IMR-90 (cell line): ENCODE measurements around the gene PXYLP1. TPM values are rescaled to one million over a fixed set of nuclear protein-coding genes. Genes with fewer than 3 reads are reported as not detected.
A peak's percentile ranks its signal among the peaks of the same experiment; 100 is the strongest.
"Not testable (repeated sequence)": the region's sequence is repeated elsewhere in the genome, so short reads cannot be mapped to it uniquely, and the experiment has no call there.

Source experiments
- ATAC-seq: fragments of 200-7000 bp; cut with Tn5 transposase; 2 replicates; pipeline ENCODE4 v1.9.1; 2020; ENCODE audit warnings: low read depth, mild to moderate bottlenecking, moderate library complexity
- BruUV-seq: library from RNA; stranded (reverse); fragments of 400-500 nt; replicated peaks from 2 replicates; lab custom pipeline; 2021; lab: Mats Ljungman, UMichigan
- CTCF ChIA-PET: fragments of 300-600 bp; formaldehyde crosslinking; extraction: SDS; loops from one replicate; lab custom pipeline; 2021; ENCODE audit warnings: antibody characterized with exemption; lab: Yijun Ruan, JAX
- POLR2A ChIA-PET: fragments of 300-600 bp; sonication (Branson Sonifier 250); formaldehyde crosslinking; loops from one replicate; lab custom pipeline; 2022; ENCODE audit warnings: antibody characterized with exemption; ENCODE audit not compliant: unreplicated experiment; lab: Charles Lee
- DNase-seq: peaks from one replicate; pipeline ENCODE4 v3.0.0; 2013
- H2AFZ ChIP-seq: replicated peaks from 2 replicates; pipeline ENCODE3; 2013; ENCODE audit warnings: low read length, mild to moderate bottlenecking; ENCODE audit not compliant: poor library complexity
- H2AK5ac ChIP-seq: 2 replicates; pipeline ENCODE4 v1.6.1; 2013; ENCODE audit warnings: low read depth, low read length, inconsistent platforms
- H2AK9ac ChIP-seq: replicated peaks from 2 replicates; pipeline ENCODE3; 2013; ENCODE audit warnings: mild to moderate bottlenecking, low read depth, low read length, moderate library complexity; ENCODE audit not compliant: poor library complexity
- H2BK120ac ChIP-seq: 2 replicates; pipeline ENCODE4 v1.6.1; 2013; ENCODE audit warnings: low read depth, low read length, inconsistent platforms
- H2BK15ac ChIP-seq: 3 replicates; pipeline ENCODE4 v1.6.1; 2013; ENCODE audit warnings: low read depth, low read length, inconsistent platforms
- H2BK20ac ChIP-seq: 2 replicates; pipeline ENCODE4 v1.6.1; 2013; ENCODE audit warnings: low read depth, mild to moderate bottlenecking, inconsistent platforms, low read length, moderate library complexity
- H2BK5ac ChIP-seq: 2 replicates; pipeline ENCODE4 v1.6.1; 2013; ENCODE audit warnings: mild to moderate bottlenecking, low read depth, low read length, inconsistent platforms; ENCODE audit not compliant: poor library complexity, severe bottlenecking
- H3K14ac ChIP-seq: replicated peaks from 2 replicates; pipeline ENCODE4 v1.6.1; 2013; ENCODE audit warnings: low read depth, low read length, inconsistent platforms
- H3K18ac ChIP-seq: 2 replicates; pipeline ENCODE4 v1.6.1; 2013; ENCODE audit warnings: low read depth, low read length, control low read depth
- H3K23ac ChIP-seq: 2 replicates; pipeline ENCODE4 v1.6.1; 2013; ENCODE audit warnings: low read depth, low read length, inconsistent platforms
- H3K27ac ChIP-seq: 2 replicates; pipeline ENCODE4 v1.5.1; 2013; ENCODE audit warnings: mild to moderate bottlenecking, control low read depth, low read length; ENCODE audit not compliant: insufficient read depth
- H3K27me3 ChIP-seq: 2 replicates; pipeline ENCODE4 v1.6.1; 2013; ENCODE audit warnings: low read length; ENCODE audit not compliant: control insufficient read depth, insufficient read depth
- H3K36me3 ChIP-seq: 2 replicates; pipeline ENCODE4 v1.6.1; 2013; ENCODE audit warnings: low read length, mixed read lengths; ENCODE audit not compliant: control insufficient read depth, insufficient read depth
- H3K4ac ChIP-seq: 2 replicates; pipeline ENCODE4 v1.6.1; 2013; ENCODE audit warnings: low read depth, low read length, inconsistent platforms
- H3K4me1 ChIP-seq: 2 replicates; pipeline ENCODE4 v1.6.1; 2013; ENCODE audit warnings: low read length, mixed read lengths; ENCODE audit not compliant: control insufficient read depth, insufficient read depth
- H3K4me2 ChIP-seq: 2 replicates; pipeline ENCODE4 v1.6.1; 2013; ENCODE audit warnings: low read depth, mild to moderate bottlenecking, control low read depth, low read length, moderate library complexity
- H3K4me3 ChIP-seq: 2 replicates; pipeline ENCODE4 v1.5.1; 2013; ENCODE audit warnings: low read depth, mild to moderate bottlenecking, control low read depth, low read length, moderate library complexity; ENCODE audit not compliant: insufficient read depth
- H3K56ac ChIP-seq: 2 replicates; pipeline ENCODE4 v1.6.1; 2013; ENCODE audit warnings: low read length, inconsistent platforms; ENCODE audit not compliant: insufficient read depth; ENCODE audit errors: extremely low read depth
- H3K79me1 ChIP-seq, 2 experiments: 2 replicates each; pipeline ENCODE4 v1.6.1; 2013; ENCODE audit warnings: low read length in 2 of 2, inconsistent platforms in 1 of 2, low read depth in 1 of 2
- H3K9ac ChIP-seq: 2 replicates; pipeline ENCODE4 v1.6.1; 2013; ENCODE audit warnings: low read depth, low read length, control low read depth
- H3K9me1 ChIP-seq: 2 replicates; pipeline ENCODE4 v1.6.1; 2013; ENCODE audit warnings: low read length, inconsistent platforms; ENCODE audit not compliant: insufficient read depth
- H3K9me3 ChIP-seq: 2 replicates; pipeline ENCODE4 v1.6.1; 2013; ENCODE audit warnings: low read length; ENCODE audit not compliant: control insufficient read depth, insufficient read depth
- H4K20me1 ChIP-seq: 2 replicates; pipeline ENCODE4 v1.6.1; 2013; ENCODE audit warnings: low read length, inconsistent platforms; ENCODE audit not compliant: insufficient read depth
- H4K5ac ChIP-seq: 2 replicates; pipeline ENCODE4 v1.6.1; 2013; ENCODE audit warnings: mild to moderate bottlenecking, low read depth, low read length, control low read depth
- H4K8ac ChIP-seq, 2 experiments: 2 replicates each; pipeline ENCODE4 v1.6.1; 2013; ENCODE audit warnings: low read depth in 2 of 2, low read length in 2 of 2, control low read depth in 1 of 2, inconsistent platforms in 1 of 2
- H4K91ac ChIP-seq: 2 replicates; pipeline ENCODE4 v1.6.1; 2013; ENCODE audit warnings: low read depth, low read length, inconsistent platforms; ENCODE audit not compliant: insufficient read depth
- FOS ChIP-seq: fragments of 150-350 bp; IDR thresholded peaks from 2 replicates; pipeline ENCODE4 v1.6.1; 2016; ENCODE audit warnings: low read depth, low read length
- MAFK ChIP-seq: IDR thresholded peaks from 2 replicates; pipeline ENCODE4 v1.6.1; 2012; ENCODE audit warnings: low read depth, low read length, improper control_type of control experiment
- RAD21 ChIP-seq: IDR thresholded peaks from 2 replicates; pipeline ENCODE4 v1.6.1; 2012; ENCODE audit warnings: low read length, improper control_type of control experiment
- WGBS, 2 experiments: methylation state at CpG; one replicate each; pipeline versions ENCODE4 v1.1.5 to v1.1.7; 2013; ENCODE audit warnings: missing lambda C conversion rate in 2 of 2; ENCODE audit not compliant: insufficient read length in 1 of 2; ENCODE audit errors: extremely low coverage in 2 of 2; 5-methylcytosine and 5-hydroxymethylcytosine counted together
- dilution Hi-C: fragments of 300-500 bp; cut with HindIII; formaldehyde crosslinking; loops from one replicate; pipeline ENCODE4 v1.14.3; 2018; ENCODE audit warnings: low sequenced_read_pairs; ENCODE audit not compliant: unreplicated experiment
- in situ Hi-C: fragments of 300-500 bp; cut with MboI; formaldehyde crosslinking; loops from 3 replicates; pipeline ENCODE4 v1.14.3; 2019; ENCODE audit warnings: low sequenced_read_pairs, inconsistent platforms, mixed read lengths
- intact Hi-C: fragments of 100-400 bp; cut with micrococcal nuclease; formaldehyde crosslinking; loops from 2 replicates; pipeline ENCODE4 v1.10.0; 2022
- polyA plus RNA-seq, 3 experiments: library from polyadenylated mRNA; depleted of rRNA; stranded (reverse); fragments of >200 nt; gene quantifications; 2 replicates each; pipeline ENCODE4 v1.2.3, GENCODE V29; 2012; ENCODE audit warnings: low replicate concordance in 1 of 3
- total RNA-seq: library from RNA; depleted of rRNA; stranded (reverse); fragments of >200 nt; gene quantifications from 2 replicates; pipeline ENCODE4 v1.2.3, GENCODE V29; 2012

PXYLP1 gene
- total and polyA plus RNA-seq, 2 of the 4 experiments (the other 2 are of a cell fraction) = 11.7 to 15.6 TPM

DNA sequence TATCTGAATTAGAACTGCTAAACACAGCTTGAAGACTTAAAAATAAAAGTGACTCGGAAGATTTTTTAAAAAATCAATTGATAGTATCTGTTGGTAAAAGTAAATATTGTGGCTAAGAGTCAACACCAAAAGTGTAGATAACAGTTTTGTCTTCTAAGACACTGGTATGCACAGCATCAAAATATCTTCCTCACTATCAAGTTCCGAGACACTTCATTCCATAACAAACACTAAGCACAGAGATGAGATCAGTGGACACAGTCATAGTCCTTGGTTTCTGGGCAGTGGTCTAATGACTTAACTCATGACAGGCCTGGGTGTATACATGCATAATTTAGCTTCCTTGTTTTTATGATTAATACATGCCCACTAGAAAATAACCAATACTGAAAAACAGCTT lies 63.2 kb downstream of the PXYLP1 start:
- in situ Hi-C loops (no loop called here), dilution Hi-C loops (no loop called here), intact Hi-C loops (no loop called here)
- Histone ChIP-seq H3K4me1 (peaks cover 2% of the 10 kb centered on the region; the same call in 1 of the 2 replicates), H2AK5ac (no peak overlapping the region), H3K36me3 (peaks cover 8% of the 10 kb centered on the region; the same call in 1 of the 2 replicates), H4K91ac (no peak overlapping the region), H4K5ac (no peak overlapping the region), H3K14ac (no peak overlapping the region), H3K27ac (no peak overlapping the region), H3K9me1 (peaks cover 4% of the 10 kb centered on the region; the same call in 1 of the 2 replicates), H3K4me2 (peak overlapping the region; percentile 11), H2BK5ac (no peak overlapping the region), H3K27me3 (no peaks in the 10 kb centered on the region), H4K8ac (no peak overlapping the region; a peak in 1 of 4 replicates), H3K4me3 (no peak overlapping the region), H4K20me1 (no peaks in the 10 kb centered on the region), H3K79me1 (no peaks in the 10 kb centered on the region), H2BK120ac (no peak overlapping the region), H3K4ac (no peak overlapping the region), H2AK9ac (no peak overlapping the region), H3K9ac (no peak overlapping the region), H3K23ac (no peak overlapping the region), H3K18ac (no peak overlapping the region), H2BK20ac (no peak overlapping the region), H3K9me3 (no peaks in the 10 kb centered on the region), H2BK15ac (no peak overlapping the region), H3K56ac (no peak overlapping the region), H2AFZ (no peak overlapping the region)
- BruUV-seq = no TSS peak
- WGBS, 2 experiments = no CpG with 5 or more reads among the region's 2 CpGs
- ATAC-seq = peak; percentile 98
- CTCF ChIA-PET = interaction anchor here (0.6 to 1.3 kb wide), 2 partner anchors 11 to 63 kb away, joined by 6 to 7 read pairs; partner anchors contain the start of gene PXYLP1
- POLR2A ChIA-PET = no interaction called here
- no peak for TF ChIP-seq RAD21
- TF ChIP-seq MAFK = no peak
- TF ChIP-seq FOS = peak; percentile 45; the same call in 1 of the 2 replicates
- DNase-seq = peak; percentile 88

DNA sequence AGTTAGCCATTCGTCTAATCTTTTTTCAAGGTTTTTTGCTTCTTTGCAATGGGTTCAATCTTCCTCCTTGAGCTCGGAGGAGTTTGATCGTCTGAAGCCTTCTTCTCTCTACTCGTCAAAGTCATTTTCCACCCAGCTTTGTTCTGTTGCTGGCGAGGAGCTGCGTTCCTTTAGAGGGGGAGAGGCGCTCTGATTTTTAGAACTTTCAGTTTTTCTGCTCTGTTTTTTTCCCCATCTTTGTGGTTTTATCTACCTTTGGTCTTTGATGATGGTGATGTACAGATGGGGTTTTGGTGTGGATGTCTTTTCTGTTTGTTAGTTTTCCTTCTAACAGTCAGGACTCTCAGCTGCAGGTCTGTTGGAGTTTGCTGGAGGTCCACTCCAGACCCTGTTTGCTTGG lies 68.8 kb downstream of the PXYLP1 start:
- intact Hi-C loops (loop anchor here (5.0 kb wide), 1 partner anchor 298 kb away; no protein-coding TSS in a partner anchor), in situ Hi-C loops (loop anchor here (10.0 kb wide), 1 partner anchor 244 kb away; no protein-coding TSS in a partner anchor)
- H4K5ac ChIP-seq, CTCF ChIA-PET, H2AFZ ChIP-seq, H3K4me2 ChIP-seq, H2BK5ac ChIP-seq, H2BK15ac ChIP-seq, H3K4me1 ChIP-seq, H3K4ac ChIP-seq, H3K27ac ChIP-seq, H4K20me1 ChIP-seq, H3K23ac ChIP-seq, H3K4me3 ChIP-seq, H4K8ac ChIP-seq, H3K14ac ChIP-seq, dilution Hi-C loops, POLR2A ChIA-PET, H4K91ac ChIP-seq, H3K36me3 ChIP-seq, H3K56ac ChIP-seq, BruUV-seq, H3K9me3 ChIP-seq, H3K9ac ChIP-seq, ATAC-seq, H2AK9ac ChIP-seq, H2AK5ac ChIP-seq, H3K9me1 ChIP-seq, DNase-seq, H2BK20ac ChIP-seq, H2BK120ac ChIP-seq, H3K79me1 ChIP-seq, H3K27me3 ChIP-seq, H3K18ac ChIP-seq: not testable (repeated sequence)
- WGBS, 2 experiments = no CpG with 5 or more reads among the region's 7 CpGs
